SK-N-SH treated with all-trans-retinoic acid at 6 μM for 48 hours (cell line): ENCODE measurements around the gene KLB.

Source experiments
- ATAC-seq: fragments of 200-7000 bp; cut with Tn5 transposase; 3 replicates; pipeline ENCODE4 v1.9.1; 2020; ENCODE audit warnings: mild to moderate bottlenecking, moderate library complexity
- BACH2 ChIP-seq: fragments of 250-450 bp; sonication (Bioruptor Pico); IDR thresholded peaks from 2 replicates; pipeline ENCODE4 v1.9.0; 2021; ENCODE audit warnings: mild to moderate bottlenecking, borderline replicate concordance
- CSDC2 ChIP-seq: fragments of 250-450 bp; sonication (Bioruptor Pico); IDR thresholded peaks from 2 replicates; pipeline ENCODE4 v1.5.0; 2020; ENCODE audit warnings: mild to moderate bottlenecking, moderate library complexity
- ESRRG ChIP-seq: fragments of 250-450 bp; sonication (Bioruptor Pico); IDR thresholded peaks from 2 replicates; pipeline ENCODE4 v1.6.1; 2021; ENCODE audit warnings: mild to moderate bottlenecking
- GLIS3 ChIP-seq: fragments of 250-450 bp; sonication (Bioruptor Pico); IDR thresholded peaks from 2 replicates; pipeline ENCODE4 v1.5.0; 2020; ENCODE audit warnings: mild to moderate bottlenecking, moderate library complexity
- ISL1 ChIP-seq: fragments of 250-450 bp; sonication (Bioruptor Pico); IDR thresholded peaks from 2 replicates; pipeline ENCODE4 v2.1.2; 2022; ENCODE audit warnings: mild to moderate bottlenecking, moderate library complexity
- OSR1 ChIP-seq: fragments of 250-450 bp; sonication (Bioruptor Pico); IDR thresholded peaks from 2 replicates; pipeline ENCODE4 v1.8.0; 2022; ENCODE audit warnings: moderate library complexity, mild to moderate bottlenecking, inconsistent platforms
- SNAI2 ChIP-seq: fragments of 250-450 bp; sonication (Bioruptor Pico); IDR thresholded peaks from 2 replicates; pipeline ENCODE4 v1.5.0; 2020; ENCODE audit warnings: mild to moderate bottlenecking, moderate library complexity
- TCF4 ChIP-seq: fragments of 250-450 bp; sonication (Bioruptor Pico); IDR thresholded peaks from 2 replicates; pipeline ENCODE4 v1.8.0; 2021; ENCODE audit warnings: mild to moderate bottlenecking, moderate library complexity, borderline replicate concordance
- ZC3H10 ChIP-seq: fragments of 250-450 bp; sonication (Bioruptor Pico); IDR thresholded peaks from 2 replicates; pipeline ENCODE4 v1.5.1; 2021; ENCODE audit warnings: mild to moderate bottlenecking, moderate library complexity
- ZFP3 ChIP-seq: fragments of 250-450 bp; sonication (Bioruptor Pico); IDR thresholded peaks from 2 replicates; pipeline ENCODE4 v1.5.0; 2020; ENCODE audit warnings: mild to moderate bottlenecking, moderate library complexity
- ZFP30 ChIP-seq: fragments of 450-650 bp; formaldehyde crosslinking; IDR thresholded peaks from 2 replicates; pipeline ENCODE4 v1.5.0; 2022; ENCODE audit warnings: mild to moderate bottlenecking, moderate library complexity
- ZNF565 ChIP-seq: fragments of 450-650 bp; formaldehyde crosslinking; conservative IDR thresholded peaks from 2 replicates; pipeline ENCODE4 v1.5.0; 2020; ENCODE audit warnings: low read depth, mild to moderate bottlenecking, moderate library complexity
- ZNF70 ChIP-seq: fragments of 450-650 bp; formaldehyde crosslinking; IDR thresholded peaks from 2 replicates; pipeline ENCODE4 v1.5.0; 2020; ENCODE audit warnings: mild to moderate bottlenecking, moderate library complexity
- ZNF8 ChIP-seq: fragments of 450-650 bp; formaldehyde crosslinking; IDR thresholded peaks from 2 replicates; pipeline ENCODE4 v1.5.0; 2020; ENCODE audit warnings: mild to moderate bottlenecking, moderate library complexity
- TF ChIP-seq, protein P1 (sequence below): fragments of 250-450 bp; sonication (Bioruptor Pico); IDR thresholded peaks from 2 replicates; pipeline ENCODE4 v1.8.0; 2020; ENCODE audit warnings: mild to moderate bottlenecking, moderate library complexity, borderline replicate concordance
- TF ChIP-seq, protein P2 (sequence below): fragments of 250-450 bp; sonication (Bioruptor Pico); IDR thresholded peaks from 2 replicates; pipeline ENCODE4 v1.5.0; 2020; ENCODE audit warnings: mild to moderate bottlenecking, moderate library complexity
- TF ChIP-seq, protein P3 (sequence below): fragments of 250-450 bp; sonication (Bioruptor Pico); IDR thresholded peaks from 2 replicates; pipeline ENCODE4 v1.8.0; 2021; ENCODE audit warnings: low read depth, mild to moderate bottlenecking, moderate library complexity, borderline replicate concordance
- TF ChIP-seq, protein P4 (sequence below): fragments of 250-450 bp; sonication (Bioruptor Pico); IDR thresholded peaks from 2 replicates; pipeline ENCODE4 v1.5.1; 2021; ENCODE audit warnings: mild to moderate bottlenecking, moderate library complexity

KLB gene

DNA sequence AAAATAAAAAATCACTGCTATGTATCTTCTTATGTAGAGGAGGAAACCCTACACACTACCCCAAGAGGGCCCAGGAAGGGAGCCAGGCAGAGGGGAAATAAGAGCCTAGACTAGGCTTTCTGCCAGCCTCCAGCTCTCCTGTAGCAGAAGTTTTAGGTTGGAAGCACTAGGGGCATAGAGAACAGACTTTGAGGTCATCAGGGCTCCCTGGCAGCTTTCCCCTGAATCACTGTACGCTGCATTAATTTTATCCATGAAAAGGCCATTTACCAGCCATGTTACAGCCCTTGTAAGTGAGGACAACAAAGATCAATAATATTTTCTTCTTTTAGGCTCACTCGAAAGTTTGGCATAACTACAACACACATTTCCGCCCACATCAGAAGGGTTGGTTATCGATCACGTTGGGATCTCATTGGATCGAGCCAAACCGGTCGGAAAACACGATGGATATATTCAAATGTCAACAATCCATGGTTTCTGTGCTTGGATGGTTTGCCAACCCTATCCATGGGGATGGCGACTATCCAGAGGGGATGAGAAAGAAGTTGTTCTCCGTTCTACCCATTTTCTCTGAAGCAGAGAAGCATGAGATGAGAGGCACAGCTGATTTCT is 27.3 kb downstream of the KLB start:
- ATAC-seq = no peak
- TF ChIP-seq ISL1 (CRISPR knock-in tag) = no peak
- TF ChIP-seq ZNF8 (CRISPR knock-in tag) = no peak
- TF ChIP-seq, protein P1, sequence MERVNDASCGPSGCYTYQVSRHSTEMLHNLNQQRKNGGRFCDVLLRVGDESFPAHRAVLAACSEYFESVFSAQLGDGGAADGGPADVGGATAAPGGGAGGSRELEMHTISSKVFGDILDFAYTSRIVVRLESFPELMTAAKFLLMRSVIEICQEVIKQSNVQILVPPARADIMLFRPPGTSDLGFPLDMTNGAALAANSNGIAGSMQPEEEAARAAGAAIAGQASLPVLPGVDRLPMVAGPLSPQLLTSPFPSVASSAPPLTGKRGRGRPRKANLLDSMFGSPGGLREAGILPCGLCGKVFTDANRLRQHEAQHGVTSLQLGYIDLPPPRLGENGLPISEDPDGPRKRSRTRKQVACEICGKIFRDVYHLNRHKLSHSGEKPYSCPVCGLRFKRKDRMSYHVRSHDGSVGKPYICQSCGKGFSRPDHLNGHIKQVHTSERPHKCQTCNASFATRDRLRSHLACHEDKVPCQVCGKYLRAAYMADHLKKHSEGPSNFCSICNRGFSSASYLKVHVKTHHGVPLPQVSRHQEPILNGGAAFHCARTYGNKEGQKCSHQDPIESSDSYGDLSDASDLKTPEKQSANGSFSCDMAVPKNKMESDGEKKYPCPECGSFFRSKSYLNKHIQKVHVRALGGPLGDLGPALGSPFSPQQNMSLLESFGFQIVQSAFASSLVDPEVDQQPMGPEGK (CRISPR knock-in tag) = no peak
- TF ChIP-seq, protein P2, sequence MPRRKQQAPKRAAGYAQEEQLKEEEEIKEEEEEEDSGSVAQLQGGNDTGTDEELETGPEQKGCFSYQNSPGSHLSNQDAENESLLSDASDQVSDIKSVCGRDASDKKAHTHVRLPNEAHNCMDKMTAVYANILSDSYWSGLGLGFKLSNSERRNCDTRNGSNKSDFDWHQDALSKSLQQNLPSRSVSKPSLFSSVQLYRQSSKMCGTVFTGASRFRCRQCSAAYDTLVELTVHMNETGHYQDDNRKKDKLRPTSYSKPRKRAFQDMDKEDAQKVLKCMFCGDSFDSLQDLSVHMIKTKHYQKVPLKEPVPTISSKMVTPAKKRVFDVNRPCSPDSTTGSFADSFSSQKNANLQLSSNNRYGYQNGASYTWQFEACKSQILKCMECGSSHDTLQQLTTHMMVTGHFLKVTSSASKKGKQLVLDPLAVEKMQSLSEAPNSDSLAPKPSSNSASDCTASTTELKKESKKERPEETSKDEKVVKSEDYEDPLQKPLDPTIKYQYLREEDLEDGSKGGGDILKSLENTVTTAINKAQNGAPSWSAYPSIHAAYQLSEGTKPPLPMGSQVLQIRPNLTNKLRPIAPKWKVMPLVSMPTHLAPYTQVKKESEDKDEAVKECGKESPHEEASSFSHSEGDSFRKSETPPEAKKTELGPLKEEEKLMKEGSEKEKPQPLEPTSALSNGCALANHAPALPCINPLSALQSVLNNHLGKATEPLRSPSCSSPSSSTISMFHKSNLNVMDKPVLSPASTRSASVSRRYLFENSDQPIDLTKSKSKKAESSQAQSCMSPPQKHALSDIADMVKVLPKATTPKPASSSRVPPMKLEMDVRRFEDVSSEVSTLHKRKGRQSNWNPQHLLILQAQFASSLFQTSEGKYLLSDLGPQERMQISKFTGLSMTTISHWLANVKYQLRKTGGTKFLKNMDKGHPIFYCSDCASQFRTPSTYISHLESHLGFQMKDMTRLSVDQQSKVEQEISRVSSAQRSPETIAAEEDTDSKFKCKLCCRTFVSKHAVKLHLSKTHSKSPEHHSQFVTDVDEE (CRISPR knock-in tag) = no peak
- no peak for TF ChIP-seq ZFP3 (CRISPR knock-in tag)
- TF ChIP-seq BACH2 (CRISPR knock-in tag) = no peak
- TF ChIP-seq, protein P3, sequence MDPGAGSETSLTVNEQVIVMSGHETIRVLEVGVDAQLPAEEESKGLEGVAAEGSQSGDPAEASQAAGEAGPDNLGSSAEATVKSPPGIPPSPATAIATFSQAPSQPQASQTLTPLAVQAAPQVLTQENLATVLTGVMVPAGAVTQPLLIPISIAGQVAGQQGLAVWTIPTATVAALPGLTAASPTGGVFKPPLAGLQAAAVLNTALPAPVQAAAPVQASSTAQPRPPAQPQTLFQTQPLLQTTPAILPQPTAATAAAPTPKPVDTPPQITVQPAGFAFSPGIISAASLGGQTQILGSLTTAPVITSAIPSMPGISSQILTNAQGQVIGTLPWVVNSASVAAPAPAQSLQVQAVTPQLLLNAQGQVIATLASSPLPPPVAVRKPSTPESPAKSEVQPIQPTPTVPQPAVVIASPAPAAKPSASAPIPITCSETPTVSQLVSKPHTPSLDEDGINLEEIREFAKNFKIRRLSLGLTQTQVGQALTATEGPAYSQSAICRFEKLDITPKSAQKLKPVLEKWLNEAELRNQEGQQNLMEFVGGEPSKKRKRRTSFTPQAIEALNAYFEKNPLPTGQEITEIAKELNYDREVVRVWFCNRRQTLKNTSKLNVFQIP = no peak
- no peak for TF ChIP-seq ZFP30 (CRISPR knock-in tag)
- no peak for TF ChIP-seq ESRRG (CRISPR knock-in tag)
- no peak for TF ChIP-seq ZNF565 (CRISPR knock-in tag)
- TF ChIP-seq ZC3H10 = no peak
- TF ChIP-seq TCF4 (CRISPR knock-in tag) = no peak
- TF ChIP-seq GLIS3 = no peak

DNA sequence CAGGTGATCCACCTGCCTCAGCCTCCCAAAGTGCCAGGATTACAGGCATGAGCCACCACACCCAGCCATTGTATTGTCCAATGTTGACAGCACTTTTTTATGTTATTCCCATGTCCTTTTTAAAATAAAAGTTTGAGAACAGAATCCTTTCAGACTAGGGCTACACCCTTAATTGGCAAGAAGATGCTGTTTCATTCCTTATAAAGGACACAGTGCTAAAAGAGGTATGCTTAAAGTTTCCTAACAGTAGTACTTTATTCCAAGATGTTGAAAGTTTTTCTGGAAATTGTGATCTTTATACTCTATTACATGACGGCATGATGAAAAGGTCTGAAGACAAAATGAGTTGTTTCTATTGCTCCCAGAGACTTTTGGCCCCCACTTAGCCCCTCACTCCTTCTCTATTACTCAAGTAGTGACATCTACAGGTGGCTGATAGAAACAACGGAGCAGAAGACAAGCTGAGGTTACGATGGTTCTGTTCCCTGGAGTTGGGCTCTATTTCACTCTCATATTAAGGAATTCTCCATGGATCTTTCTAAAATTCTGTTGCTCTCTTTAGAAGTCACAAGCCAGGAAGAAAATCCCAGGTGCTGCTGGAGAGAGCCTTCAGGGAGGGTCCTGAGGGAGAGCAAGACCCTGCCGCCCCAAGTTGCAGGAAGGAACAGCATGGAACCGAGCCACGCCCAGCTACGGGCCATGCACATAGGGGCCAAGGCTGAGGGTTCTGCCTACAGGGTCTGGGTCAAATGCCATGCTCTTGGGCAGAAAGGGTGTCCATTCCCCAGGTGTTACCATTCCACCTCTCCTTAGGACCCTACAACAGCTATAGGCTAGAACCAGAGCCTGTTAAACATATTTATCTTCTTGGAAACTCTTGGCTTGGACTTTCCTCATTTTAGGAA is 29.2 kb downstream of the KLB start:
- TF ChIP-seq, protein P2 (CRISPR knock-in tag) = no peak
- TF ChIP-seq BACH2 (CRISPR knock-in tag) (no peak), ZFP3 (CRISPR knock-in tag) (no peak), GLIS3 (no peak)
- TF ChIP-seq, protein P1 (CRISPR knock-in tag) = no peak
- 0 out of 3 replicates have a peak, but pooled peaks have one; percentile 32 for ATAC-seq

DNA sequence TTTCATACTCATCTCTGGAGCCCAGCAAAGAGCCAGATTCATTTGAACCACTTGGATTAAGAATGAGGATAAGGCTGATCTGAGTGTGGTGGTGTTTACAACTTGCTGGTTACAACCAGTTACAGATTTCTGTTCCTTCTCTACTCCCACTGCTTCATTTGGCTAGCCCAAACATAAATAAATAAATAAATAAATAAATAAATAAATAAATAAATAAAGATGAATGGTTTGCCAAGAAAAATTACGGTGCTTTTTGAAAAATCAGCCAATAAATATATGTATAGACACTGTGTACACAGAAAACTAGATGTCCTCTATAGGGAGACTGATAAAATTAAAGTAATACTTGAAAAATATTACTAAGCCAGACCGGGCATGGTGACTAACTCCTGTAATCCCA is 34.9 kb downstream of the KLB start:
- TF ChIP-seq ESRRG (CRISPR knock-in tag) (no peak), SNAI2 (CRISPR knock-in tag) (no peak), ZNF8 (CRISPR knock-in tag) (no peak), ISL1 (CRISPR knock-in tag) (no peak), ZC3H10 (no peak), ZNF70 (CRISPR knock-in tag) (no peak), OSR1 (CRISPR knock-in tag) (no peak), ZNF565 (CRISPR knock-in tag) (no peak), CSDC2 (no peak), GLIS3 (no peak)
- TF ChIP-seq, protein P4, sequence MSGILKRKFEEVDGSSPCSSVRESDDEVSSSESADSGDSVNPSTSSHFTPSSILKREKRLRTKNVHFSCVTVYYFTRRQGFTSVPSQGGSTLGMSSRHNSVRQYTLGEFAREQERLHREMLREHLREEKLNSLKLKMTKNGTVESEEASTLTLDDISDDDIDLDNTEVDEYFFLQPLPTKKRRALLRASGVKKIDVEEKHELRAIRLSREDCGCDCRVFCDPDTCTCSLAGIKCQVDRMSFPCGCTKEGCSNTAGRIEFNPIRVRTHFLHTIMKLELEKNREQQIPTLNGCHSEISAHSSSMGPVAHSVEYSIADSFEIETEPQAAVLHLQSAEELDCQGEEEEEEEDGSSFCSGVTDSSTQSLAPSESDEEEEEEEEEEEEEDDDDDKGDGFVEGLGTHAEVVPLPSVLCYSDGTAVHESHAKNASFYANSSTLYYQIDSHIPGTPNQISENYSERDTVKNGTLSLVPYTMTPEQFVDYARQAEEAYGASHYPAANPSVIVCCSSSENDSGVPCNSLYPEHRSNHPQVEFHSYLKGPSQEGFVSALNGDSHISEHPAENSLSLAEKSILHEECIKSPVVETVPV (CRISPR knock-in tag) = no peak
- TF ChIP-seq, protein P3 = no peak
- no peak for ATAC-seq
